ENCODE data around the gene CUL9.
"Not testable (repeated sequence)": the region's sequence is repeated elsewhere in the genome, so short reads cannot be mapped to it uniquely, and the experiment has no call there.

CUL9 gene

GRCh38 chr6:43181942-43182860 is at the start of gene CUL9:
CUL9 (plus strand) TSS chr6:43182196; CDS start chr6:43184311, 2,115 bp downstream.
- peak; percentile 85 for DNase-seq

DNA sequence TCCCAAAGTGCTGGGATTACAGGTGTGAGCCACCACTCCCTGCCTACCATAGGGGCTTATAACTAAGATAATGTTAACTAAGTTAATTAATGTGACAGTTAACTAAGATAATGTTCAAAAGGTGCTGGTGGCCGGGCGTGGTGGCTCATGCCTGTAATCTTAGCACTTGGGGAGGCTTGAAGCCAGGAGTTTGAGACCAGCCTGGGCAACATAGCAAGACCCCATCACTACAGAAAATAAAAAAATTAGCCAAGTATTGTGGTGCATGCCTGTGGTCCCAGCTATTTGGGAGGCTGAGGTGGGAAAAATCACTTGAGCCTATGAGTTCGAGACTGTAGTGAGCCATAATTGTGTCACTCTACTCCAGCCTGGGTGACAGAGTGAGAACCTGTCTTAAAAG is 43.7 kb upstream of the CUL9 start:
- DNase-seq = no peak

- DNase-seq = not testable (repeated sequence)
These were observed 42.0 kb upstream of the CUL9 start for GRCh38 chr6:43139973-43140372.

- DNase-seq = no peak
These were observed 40.4 kb upstream of the CUL9 start for GRCh38 chr6:43141644-43142043.

GRCh38 chr6:43142101-43142500 is 39.9 kb upstream of the CUL9 start:
- no peak for DNase-seq

- peak; percentile 79 for DNase-seq
These were observed 38.5 kb upstream of the CUL9 start for GRCh38 chr6:43143235-43144128.

- DNase-seq = no peak
These were observed 37.1 kb upstream of the CUL9 start for GRCh38 chr6:43144879-43145278.

GRCh38 chr6:43146261-43146660 is 35.7 kb upstream of the CUL9 start:
- DNase-seq = no peak

- no peak for DNase-seq
These were observed 35.0 kb upstream of the CUL9 start for GRCh38 chr6:43146709-43147688.

DNA sequence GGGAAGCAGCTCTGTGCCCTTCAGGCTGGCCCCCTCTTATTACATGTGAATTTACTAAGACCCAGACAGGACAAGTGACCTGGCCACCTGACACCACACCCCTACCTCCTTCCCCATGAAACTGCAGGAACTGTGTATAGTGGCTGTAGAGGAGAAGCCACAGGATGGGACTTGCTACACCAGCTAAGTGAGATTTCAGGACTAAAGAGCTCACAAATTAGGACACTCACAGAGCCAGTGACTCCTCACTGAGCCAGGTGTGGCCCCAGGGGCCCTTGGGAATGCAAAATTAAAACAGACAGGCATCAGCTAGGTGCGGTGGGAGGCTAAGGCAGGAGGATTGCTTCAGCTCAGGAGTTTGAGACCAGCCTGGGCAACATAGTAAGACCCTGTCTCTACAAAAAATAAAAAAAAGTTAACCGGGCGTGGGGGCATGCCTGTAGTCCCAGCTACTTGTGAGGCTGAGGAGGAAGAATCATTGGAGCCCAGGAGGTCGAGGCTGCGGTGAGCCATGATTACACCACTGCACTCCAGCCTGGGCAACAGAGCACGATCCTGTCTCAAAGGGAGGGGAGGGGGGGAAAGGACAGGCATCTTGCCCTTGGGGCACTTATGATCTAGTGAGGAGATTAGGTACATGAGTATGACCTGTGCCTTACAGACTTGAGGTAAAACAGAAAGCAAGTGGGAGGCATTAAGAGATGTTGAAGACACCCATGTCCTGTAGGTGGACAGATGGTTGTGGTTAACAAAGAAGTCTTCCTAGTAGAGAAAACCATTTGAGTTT is 34.1 kb upstream of the CUL9 start:
- DNase-seq = no peak

DNA sequence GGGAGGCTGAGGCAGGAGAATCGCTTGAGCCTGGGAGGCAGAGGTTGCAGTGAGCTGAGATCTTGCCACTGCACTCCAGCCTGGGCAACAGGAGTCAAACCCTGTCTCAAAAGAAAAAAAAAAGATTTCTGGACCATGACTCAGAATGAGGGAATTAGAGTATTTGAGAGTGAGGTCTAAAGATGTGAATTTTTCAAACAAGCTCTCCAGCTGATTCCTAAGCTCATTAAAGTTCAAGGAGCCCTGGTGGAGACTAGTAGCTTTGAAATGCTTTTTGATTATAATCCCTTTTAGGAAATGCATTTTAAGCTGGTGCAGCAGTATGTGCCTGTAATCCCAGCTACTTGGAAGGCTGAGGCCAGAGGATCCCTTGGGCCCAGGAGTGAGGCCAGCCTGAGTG is 32.7 kb upstream of the CUL9 start:
- no peak for DNase-seq

GRCh38 chr6:43150051-43150751 is 31.8 kb upstream of the CUL9 start:
- DNase-seq = no peak

DNA sequence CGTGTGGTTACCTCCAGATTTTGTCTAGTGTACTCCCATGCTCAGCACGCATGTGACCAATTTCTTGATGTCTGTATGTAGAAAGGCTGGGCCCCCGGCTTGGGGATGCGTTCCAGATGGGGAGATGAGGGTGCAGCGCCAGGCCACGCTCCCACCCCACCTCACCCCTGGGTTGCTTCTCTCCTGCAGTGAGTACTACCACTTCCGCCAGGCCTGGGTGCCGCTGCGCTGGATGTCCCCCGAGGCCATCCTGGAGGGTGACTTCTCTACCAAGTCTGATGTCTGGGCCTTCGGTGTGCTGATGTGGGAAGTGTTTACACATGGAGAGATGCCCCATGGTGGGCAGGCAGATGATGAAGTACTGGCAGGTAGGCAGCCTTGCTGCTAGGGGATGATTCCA is 22.4 kb upstream of the CUL9 start:
- no peak for DNase-seq

- DNase-seq = no peak
These were observed 18.1 kb upstream of the CUL9 start for GRCh38 chr6:43163899-43164298.

GRCh38 chr6:43170417-43170930 is 11.5 kb upstream of the CUL9 start:
- DNase-seq = no peak

DNA sequence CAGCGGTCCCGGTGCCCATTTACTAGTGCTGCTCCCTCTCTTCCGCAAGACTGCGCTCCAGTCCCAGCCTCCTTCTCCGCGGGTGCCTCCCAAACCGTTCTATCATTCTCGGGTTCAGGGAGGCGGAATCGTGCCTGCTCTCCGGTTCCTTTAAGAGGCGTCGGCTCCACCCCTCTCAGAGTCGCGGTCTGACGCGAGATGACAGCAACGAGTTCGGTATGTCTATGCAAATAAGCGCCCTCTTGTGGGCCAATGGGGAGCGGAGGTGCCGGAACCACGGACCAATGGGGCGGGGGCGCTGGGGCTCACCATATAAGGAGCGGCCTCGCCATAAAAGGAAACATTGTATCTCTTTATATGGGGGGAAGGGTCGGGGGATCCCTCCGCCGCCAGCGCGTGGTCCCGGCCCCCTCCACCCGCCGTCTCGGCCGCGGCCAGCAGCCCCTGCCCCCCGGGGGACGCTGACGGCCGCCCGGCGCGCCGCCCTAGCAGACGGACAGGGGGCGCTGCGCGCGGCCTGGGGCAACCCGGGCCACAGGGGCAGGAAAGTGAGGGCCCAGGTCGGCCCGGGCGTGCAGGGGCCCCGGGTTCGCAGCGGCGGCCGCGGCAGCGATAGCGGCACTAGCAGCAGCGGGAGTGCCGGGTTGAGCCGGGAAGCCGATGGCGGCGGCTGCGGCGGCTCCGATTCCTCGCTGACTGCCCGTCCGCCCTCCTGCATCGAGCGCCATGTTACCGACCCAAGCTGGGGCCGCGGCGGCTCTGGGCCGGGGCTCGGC is 10.9 kb upstream of the CUL9 start, which contains the start of gene SRF:
SRF (plus strand) TSS at position 339 of the 776 bp plus-strand sequence; CDS start at position 727, 388 bp downstream.
- peak; percentile 100 for DNase-seq

DNA sequence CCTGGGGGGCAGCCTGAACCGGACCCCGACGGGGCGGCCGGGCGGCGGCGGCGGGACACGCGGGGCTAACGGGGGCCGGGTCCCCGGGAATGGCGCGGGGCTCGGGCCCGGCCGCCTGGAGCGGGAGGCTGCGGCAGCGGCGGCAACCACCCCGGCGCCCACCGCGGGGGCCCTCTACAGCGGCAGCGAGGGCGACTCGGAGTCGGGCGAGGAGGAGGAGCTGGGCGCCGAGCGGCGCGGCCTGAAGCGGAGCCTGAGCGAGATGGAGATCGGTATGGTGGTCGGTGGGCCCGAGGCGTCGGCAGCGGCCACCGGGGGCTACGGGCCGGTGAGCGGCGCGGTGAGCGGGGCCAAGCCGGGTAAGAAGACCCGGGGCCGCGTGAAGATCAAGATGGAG is 10.3 kb upstream of the CUL9 start:
- DNase-seq = no peak

DNA sequence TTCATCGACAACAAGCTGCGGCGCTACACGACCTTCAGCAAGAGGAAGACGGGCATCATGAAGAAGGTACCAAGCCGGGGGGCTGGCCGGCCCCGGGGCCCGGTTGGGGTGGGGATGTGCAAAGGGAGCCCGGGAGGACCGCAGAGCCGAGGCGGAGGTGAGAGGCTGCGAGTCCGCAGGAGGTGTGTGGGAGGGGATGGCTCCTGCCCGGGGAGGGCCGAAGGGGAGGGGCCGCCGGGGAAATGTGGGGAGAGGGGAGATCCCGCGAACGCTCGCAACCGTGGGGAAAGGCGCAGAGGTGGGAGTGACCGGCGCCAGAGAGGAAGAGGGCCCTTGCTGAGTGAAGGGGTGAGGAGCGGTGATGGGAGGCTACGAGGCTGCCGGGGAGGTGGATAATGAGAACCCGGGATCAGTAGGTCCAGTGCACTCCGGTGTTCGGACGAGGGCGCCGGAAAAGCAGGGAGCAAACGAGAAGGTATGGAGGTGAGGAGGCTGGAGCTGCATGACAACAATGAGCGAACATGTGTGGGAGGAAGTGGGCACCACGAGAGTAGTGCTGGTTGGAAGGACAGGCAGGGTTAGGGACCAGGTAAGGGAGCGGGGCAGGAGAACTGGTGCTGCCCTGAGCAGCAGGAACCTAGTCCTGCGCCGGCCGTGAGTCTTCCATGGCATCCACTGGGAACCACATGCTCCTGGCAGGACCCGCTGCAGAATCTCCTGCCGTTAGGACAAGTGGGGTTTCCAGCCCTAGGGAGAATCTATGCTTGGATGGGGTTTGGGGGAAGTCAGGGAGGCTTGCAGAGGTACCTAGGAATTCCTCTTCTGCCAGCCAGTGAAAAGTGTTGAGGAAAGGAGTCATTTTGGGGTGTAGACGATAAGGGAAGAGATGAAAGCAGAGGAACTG is 9.6 kb upstream of the CUL9 start:
- DNase-seq = peak; percentile 33
